H1 (cell line): Measurements from ENCODE around the gene PNMA8B. TPM values are rescaled to one million over a fixed set of nuclear protein-coding genes. Genes with fewer than 3 reads are reported as not detected.

Experiments
- CTCF ChIA-PET: fragments of 300-600 bp; sonication (Branson Sonifier 250); formaldehyde crosslinking; loops from one replicate; lab custom pipeline; 2021; ENCODE audit not compliant: partially characterized antibody; lab: Charles Lee
- POLR2A ChIA-PET: fragments of 300-600 bp; sonication (Branson Sonifier 250); formaldehyde crosslinking; loops from one replicate; lab custom pipeline; 2021; ENCODE audit warnings: inconsistent platforms; ENCODE audit not compliant: partially characterized antibody; lab: Charles Lee
- DNase-seq, 2 experiments: peaks; one replicate each; pipeline versions ENCODE4 v3.0.0 to v3.0.0-alpha.2; 2010 to 2022; ENCODE audit warnings: low spot score in 2 of 2, low read depth in 1 of 2, mixed read lengths in 1 of 2
- FAIRE-seq: peaks from 2 replicates; lab custom pipeline; 2011; peaks lifted over from hg19 to GRCh38; lab: Jason Lieb, UNC
- H2AFZ ChIP-seq: 2 replicates; pipeline ENCODE4 v1.8.1; 2012; ENCODE audit warnings: low read length, inconsistent platforms
- H2AK5ac ChIP-seq: 2 replicates; pipeline ENCODE4 v1.6.1; 2013; ENCODE audit warnings: low read depth, low read length
- H2BK120ac ChIP-seq: replicated peaks from 2 replicates; pipeline ENCODE3; 2013; ENCODE audit warnings: low read depth, low read length, inconsistent platforms
- H2BK12ac ChIP-seq: 2 replicates; pipeline ENCODE4 v1.6.1; 2013; ENCODE audit warnings: low read depth, low read length
- H2BK15ac ChIP-seq: 2 replicates; pipeline ENCODE4 v1.6.1; 2013; ENCODE audit warnings: low read length
- H2BK20ac ChIP-seq: 2 replicates; pipeline ENCODE4 v1.6.1; 2013; ENCODE audit warnings: low read length
- H2BK5ac ChIP-seq: 2 replicates; pipeline ENCODE4 v1.6.1; 2013; ENCODE audit warnings: low read depth, low read length
- H3K14ac ChIP-seq: 2 replicates; pipeline ENCODE4 v1.6.1; 2013; ENCODE audit warnings: inconsistent platforms; ENCODE audit not compliant: insufficient read length
- H3K18ac ChIP-seq: 2 replicates; pipeline ENCODE4 v1.6.1; 2013; ENCODE audit warnings: low read length; ENCODE audit errors: extremely low read depth
- H3K23ac ChIP-seq: 2 replicates; pipeline ENCODE4 v1.6.1; 2013; ENCODE audit warnings: inconsistent platforms; ENCODE audit not compliant: insufficient read length
- H3K23me2 ChIP-seq: 2 replicates; pipeline ENCODE4 v1.6.1; 2013; ENCODE audit warnings: low read depth, low read length
- H3K27ac ChIP-seq: 2 replicates; pipeline ENCODE4 v1.6.1; 2011; ENCODE audit warnings: low read depth, low read length, inconsistent platforms
- H3K27me3 ChIP-seq, 4 experiments: replicated peaks in 1 of 4; 1 replicate in 1 of 4; 2 replicates in 3 of 4; pipeline versions ENCODE4 v1.6.1 to v1.8.1; 2011 to 2013; ENCODE audit warnings: low read length in 3 of 4, mild to moderate bottlenecking in 3 of 4, inconsistent platforms in 2 of 4, mixed read lengths in 2 of 4, moderate library complexity in 1 of 4; ENCODE audit not compliant: control insufficient read depth in 3 of 4, insufficient read depth in 3 of 4; ENCODE audit errors: extremely low read depth in 1 of 4
- H3K36me3 ChIP-seq, 4 experiments: 2 replicates each; pipeline versions ENCODE4 v1.6.1 to v1.8.1; 2011 to 2013; ENCODE audit warnings: mild to moderate bottlenecking in 4 of 4, low read length in 3 of 4, moderate library complexity in 2 of 4, control low read depth in 1 of 4, inconsistent platforms in 1 of 4; ENCODE audit not compliant: insufficient read depth in 4 of 4, control insufficient read depth in 2 of 4
- H3K4ac ChIP-seq: replicated peaks from 2 replicates; pipeline ENCODE3; 2013; ENCODE audit warnings: low read length, low read depth, mixed read lengths, inconsistent platforms; ENCODE audit not compliant: insufficient read length
- H3K4me1 ChIP-seq, 4 experiments: replicated peaks in 1 of 4; 1 replicate in 1 of 4; 2 replicates in 3 of 4; pipeline versions ENCODE4 v1.6.1 to v1.8.1; 2011 to 2013; ENCODE audit warnings: low read length in 3 of 4, inconsistent platforms in 2 of 4, mixed read lengths in 1 of 4; ENCODE audit not compliant: insufficient read depth in 4 of 4, control insufficient read depth in 3 of 4
- H3K4me2 ChIP-seq, 2 experiments: 2 replicates each; pipeline versions ENCODE4 v1.6.1 to v1.8.1; 2011 to 2013; ENCODE audit warnings: low read depth in 2 of 2, low read length in 2 of 2, control low read depth in 1 of 2, inconsistent platforms in 1 of 2, mild to moderate bottlenecking in 1 of 2; ENCODE audit not compliant: insufficient read depth in 1 of 2
- H3K4me3 ChIP-seq, 4 experiments: fragments of 200-600, 300-600 bp in 1 of 4; sonication (generic), shearing (Covaris generic), sonication (Bioruptor Twin) in 1 of 4; 2 replicates each; pipeline versions ENCODE4 v1.5.1 to v1.8.1; 2011 to 2016; ENCODE audit warnings: low read length in 4 of 4, low read depth in 3 of 4, control low read depth in 2 of 4, inconsistent platforms in 2 of 4, mild to moderate bottlenecking in 2 of 4, mixed read lengths in 1 of 4, moderate library complexity in 1 of 4; ENCODE audit not compliant: insufficient read depth in 2 of 4; ENCODE audit errors: extremely low read depth in 1 of 4
- H3K56ac ChIP-seq: replicated peaks from 2 replicates; pipeline ENCODE3; 2013; ENCODE audit warnings: low read depth, mild to moderate bottlenecking, mixed read lengths, low read length, inconsistent platforms; ENCODE audit not compliant: insufficient read length
- H3K79me1 ChIP-seq: 2 replicates; pipeline ENCODE4 v1.6.1; 2013; ENCODE audit warnings: low read depth, low read length, control low read depth
- H3K79me2 ChIP-seq, 2 experiments: 2 replicates each; pipeline versions ENCODE4 v1.6.1 to v1.8.1; 2012 to 2013; ENCODE audit warnings: low read length in 2 of 2, mild to moderate bottlenecking in 2 of 2, inconsistent platforms in 1 of 2; ENCODE audit not compliant: insufficient read depth in 2 of 2, control insufficient read depth in 1 of 2
- H3K9ac ChIP-seq, 4 experiments: replicated peaks in 1 of 4; 1 replicate in 1 of 4; 2 replicates in 3 of 4; pipeline versions ENCODE4 v1.6.1 to v1.8.1; 2011 to 2013; ENCODE audit warnings: low read depth in 3 of 4, low read length in 3 of 4, control low read depth in 2 of 4, mild to moderate bottlenecking in 2 of 4, moderate library complexity in 2 of 4, inconsistent platforms in 1 of 4; ENCODE audit errors: extremely low read depth in 1 of 4
- H3K9me3 ChIP-seq, 2 experiments: 2 replicates each; pipeline versions ENCODE4 v1.6.1 to v1.8.1; 2012 to 2013; ENCODE audit warnings: mild to moderate bottlenecking in 2 of 2, moderate library complexity in 2 of 2, control low read depth in 1 of 2, inconsistent platforms in 1 of 2, low read depth in 1 of 2, low read length in 1 of 2, mixed read lengths in 1 of 2; ENCODE audit not compliant: insufficient read depth in 2 of 2
- H4K20me1 ChIP-seq, 2 experiments: replicated peaks in 1 of 2; 2 replicates each; pipeline versions ENCODE3 to v1.8.1; 2011 to 2013; ENCODE audit warnings: inconsistent platforms in 2 of 2, low read length in 2 of 2, mild to moderate bottlenecking in 1 of 2; ENCODE audit not compliant: insufficient read depth in 2 of 2, control insufficient read depth in 1 of 2
- H4K5ac ChIP-seq: 2 replicates; pipeline ENCODE4 v1.6.1; 2013; ENCODE audit warnings: low read length, low read depth, mixed read lengths, inconsistent platforms; ENCODE audit not compliant: insufficient read length
- H4K8ac ChIP-seq: 2 replicates; pipeline ENCODE4 v1.8.0; 2013; ENCODE audit warnings: mild to moderate bottlenecking, moderate library complexity, low read length, inconsistent platforms; ENCODE audit not compliant: insufficient read depth; ENCODE audit errors: extremely low read depth
- H4K91ac ChIP-seq: replicated peaks from 2 replicates; pipeline ENCODE3; 2013; ENCODE audit warnings: low read length, mixed read lengths, inconsistent platforms; ENCODE audit not compliant: insufficient read length
- ATF3 ChIP-seq: IDR thresholded peaks from 2 replicates; pipeline ENCODE4 v1.6.1; 2011; ENCODE audit warnings: low read depth, mild to moderate bottlenecking, low read length; ENCODE audit not compliant: insufficient read depth
- CTBP2 ChIP-seq: IDR thresholded peaks from 2 replicates; pipeline ENCODE4 v1.7.0; 2011; ENCODE audit warnings: borderline replicate concordance, mild to moderate bottlenecking, moderate library complexity, mixed read lengths, low read length; ENCODE audit not compliant: insufficient read depth, insufficient read length
- E2F6 ChIP-seq: IDR thresholded peaks from 2 replicates; pipeline ENCODE4 v1.6.1; 2012; ENCODE audit warnings: inconsistent platforms
- GABPA ChIP-seq: IDR thresholded peaks from 2 replicates; pipeline ENCODE4 v1.6.1; 2011; ENCODE audit warnings: mild to moderate bottlenecking, low read length, moderate library complexity, borderline replicate concordance; ENCODE audit not compliant: insufficient read depth
- HDAC2 ChIP-seq, 2 experiments: fragments of 300-600 bp in 1 of 2; sonication (generic) in 1 of 2; IDR thresholded peaks; 2 replicates each; pipeline ENCODE4 v1.6.1; 2011 to 2012; ENCODE audit warnings: low read depth in 2 of 2, low read length in 2 of 2, mild to moderate bottlenecking in 2 of 2, moderate library complexity in 2 of 2, borderline replicate concordance in 1 of 2, inconsistent platforms in 1 of 2
- KDM5A ChIP-seq: fragments of 200-600 bp; IDR thresholded peaks from 2 replicates; pipeline ENCODE4 v1.7.1; 2012; ENCODE audit warnings: mild to moderate bottlenecking, low read length, inconsistent platforms, mixed read lengths
- SIX5 ChIP-seq: IDR thresholded peaks from 2 replicates; pipeline ENCODE4 v1.6.1; 2011; ENCODE audit warnings: mild to moderate bottlenecking, low read depth, low read length
- SUZ12 ChIP-seq: fragments of 200-600 bp; sonication (generic); IDR thresholded peaks from 2 replicates; pipeline ENCODE4 v1.6.1; 2012; ENCODE audit warnings: mild to moderate bottlenecking, inconsistent platforms, low read length, moderate library complexity, mixed read lengths
- TAF7 ChIP-seq: optimal IDR thresholded peaks from 2 replicates; pipeline ENCODE3; 2011; ENCODE audit warnings: low read depth, mild to moderate bottlenecking, inconsistent platforms, low read length, moderate library complexity, borderline replicate concordance
- TCF12 ChIP-seq: IDR thresholded peaks from 2 replicates; pipeline ENCODE4 v1.6.1; 2011; ENCODE audit warnings: low read depth, mild to moderate bottlenecking, low read length
- USF2 ChIP-seq: IDR thresholded peaks from 2 replicates; pipeline ENCODE4 v1.6.1; 2011; ENCODE audit warnings: low read length, improper control_type of control experiment
- WGBS, 2 experiments: shearing (Covaris generic) in 1 of 2; methylation state at CpG; one replicate each; pipeline versions ENCODE4 v1.1.6 to v1.1.7; 2013 to 2015; ENCODE audit warnings: low lambda C conversion rate in 2 of 2, mixed read lengths in 2 of 2, inconsistent platforms in 1 of 2, low coverage in 1 of 2, missing lambda C conversion rate in 1 of 2; ENCODE audit not compliant: insufficient replicate concordance in 2 of 2, insufficient coverage in 1 of 2, insufficient read length in 1 of 2; ENCODE audit errors: extremely low coverage in 1 of 2, missing lambda C conversion rate in 1 of 2; 5-methylcytosine and 5-hydroxymethylcytosine counted together
- polyA plus RNA-seq, 7 experiments: library from polyadenylated mRNA; depleted of rRNA in 3 of 7; stranded (reverse) in 5 of 7; unstranded in 2 of 7; fragments of >200 nt in 5 of 7; fragments of 200-250 nt in 2 of 7; gene quantifications; 1 replicate in 5 of 7; 2 replicates in 1 of 7; 4 replicates in 1 of 7; pipeline versions ENCODE4 v1.2.1 to v1.2.3, GENCODE V29; 2011 to 2013; ENCODE audit warnings: missing spikeins in 2 of 7, mixed read lengths in 2 of 7
- total RNA-seq: library from RNA; stranded (reverse); fragmentation: NEBNext Ultra II Directional; extraction: Animal tissue kit (Norgen Biotek cat#: 25700); gene quantifications from 2 replicates; pipeline ENCODE4 v1.2.1, GENCODE V29; 2021

The PNMA8B gene
- total and polyA plus RNA-seq, 2 of the 8 experiments (the other 6 are each of a cell fraction or from before 2014, with no cell fraction given): 0.48 to 1.4 TPM

- H2BK20ac ChIP-seq: no peak overlapping the region
- no peak overlapping the region for H4K91ac ChIP-seq
- no peaks in the 10 kb centered on the region for H3K9me3 ChIP-seq
- H3K4me1 ChIP-seq: no peaks in the 10 kb centered on the region
- no peak overlapping the region for H2BK5ac ChIP-seq
- H2BK120ac ChIP-seq: no peak overlapping the region
- no peaks in the 10 kb centered on the region for H3K79me2 ChIP-seq
- H3K23me2 ChIP-seq: no peaks in the 10 kb centered on the region
- H2AFZ ChIP-seq: no peak overlapping the region
- H2AK5ac ChIP-seq: no peak overlapping the region
- no peak overlapping the region for H3K4me3 ChIP-seq
- no peak overlapping the region for H3K56ac ChIP-seq
- H3K27me3 ChIP-seq: no peaks in the 10 kb centered on the region
- H3K9ac ChIP-seq: no peak overlapping the region
- H2BK15ac ChIP-seq: no peak overlapping the region
- no peak for DNase-seq
- H3K36me3 ChIP-seq: no peaks in the 10 kb centered on the region
- H2BK12ac ChIP-seq: no peak overlapping the region
- H3K14ac ChIP-seq: no peak overlapping the region
- no peak overlapping the region for H3K27ac ChIP-seq
- no peak overlapping the region for H3K4ac ChIP-seq
- ChIA-PET POLR2A (no interaction called here), CTCF (no interaction called here)
- no peak overlapping the region for H3K23ac ChIP-seq
- no peaks in the 10 kb centered on the region for H4K20me1 ChIP-seq
- no peak overlapping the region for H4K8ac ChIP-seq
- no peak overlapping the region for H4K5ac ChIP-seq
- no peak for FAIRE-seq
- H3K79me1 ChIP-seq: no peaks in the 10 kb centered on the region
- no peak overlapping the region for H3K18ac ChIP-seq
- H3K4me2 ChIP-seq: no peak overlapping the region
- WGBS, 2 experiments: 84% methylated on average over 3 of the region's 3 CpGs; no CpG with 5 or more reads in 1 of the 2 experiments
- no peak for TF ChIP-seq KDM5A
- TF ChIP-seq HDAC2 (IDR thresholded peaks at IDR 0.05; ENCODE audit: borderline replicate concordance in 1 of 2, low read depth in 2 of 2, low read length in 2 of 2): no peak
- no peak for TF ChIP-seq ATF3
- TF ChIP-seq TCF12: no peak
- TF ChIP-seq USF2: no peak
- TF ChIP-seq SIX5: no peak
- no peak for TF ChIP-seq E2F6
- TF ChIP-seq GABPA: no peak
- TF ChIP-seq TAF7: no peak
- no peak for TF ChIP-seq CTBP2
- TF ChIP-seq SUZ12: no peak
These were observed 41.4 kb downstream of the PNMA8B start for GRCh38 chr19:46454244-46454643.
